H1 (cell line): ENCODE data around the gene MGME1. TPM values are rescaled to one million over a fixed set of nuclear protein-coding genes. Genes with fewer than 3 reads are reported as not detected.

Source experiments
- POLR2AphosphoS5 ChIP-seq: IDR thresholded peaks from 2 replicates; pipeline ENCODE4 v1.6.1; 2011; ENCODE audit warnings: low read depth, low read length
- polyA plus RNA-seq, 7 experiments: library from polyadenylated mRNA; depleted of rRNA in 3 of 7; stranded (reverse) in 5 of 7; unstranded in 2 of 7; fragments of >200 nt in 5 of 7; fragments of 200-250 nt in 2 of 7; gene quantifications; 1 replicate in 5 of 7; 2 replicates in 1 of 7; 4 replicates in 1 of 7; pipeline versions ENCODE4 v1.2.1 to v1.2.3, GENCODE V29; 2011 to 2013; ENCODE audit warnings: missing spikeins in 2 of 7, mixed read lengths in 2 of 7
- total RNA-seq: library from RNA; stranded (reverse); fragmentation: NEBNext Ultra II Directional; extraction: Animal tissue kit (Norgen Biotek cat#: 25700); gene quantifications from 2 replicates; pipeline ENCODE4 v1.2.1, GENCODE V29; 2021

MGME1 gene
- total and polyA plus RNA-seq, 2 of the 8 experiments (the other 6 are each of a cell fraction or from before 2014, with no cell fraction given) = 27.7 to 59.0 TPM

GRCh38 chr20:17966432-17967310, 2.1 kb upstream of the MGME1 start (continued):
- 0 out of 2 replicates have a peak, but pooled peaks have one; percentile 75 for TF ChIP-seq POLR2AphosphoS5
